Stimulated activated CD4-positive, alpha-beta T cell treated with anti-CD3 and anti-CD28 coated beads, TNF-alpha, amount 100 ng/mL, for 4 hours (primary cell): ENCODE results near the gene ADGRL2.

Source experiments
- DNase-seq, 3 experiments: peaks; one replicate each; pipeline ENCODE4 v3.0.0-alpha.2; 2020; ENCODE audit warnings: low read depth in 3 of 3

ADGRL2 gene

DNA sequence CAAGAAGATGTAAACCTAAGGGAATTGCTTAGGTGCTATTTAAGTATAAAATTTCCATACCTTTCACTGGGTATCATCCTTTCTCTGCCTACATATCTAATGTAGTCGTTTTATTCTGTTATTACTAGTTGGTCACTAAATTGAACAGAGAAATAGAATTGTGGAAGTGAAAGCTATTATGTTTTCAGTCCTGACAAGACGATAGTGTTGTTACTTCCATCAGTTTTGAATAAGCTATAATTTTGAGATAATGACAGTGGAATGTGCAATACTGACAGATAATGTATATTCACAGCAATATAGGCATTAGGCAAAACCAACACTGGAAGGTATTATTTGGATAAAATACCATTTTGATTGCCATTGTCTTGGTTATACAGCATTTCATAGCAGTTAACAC, 181.8 kb downstream of the ADGRL2 start:
- DNase-seq: no peak

DNA sequence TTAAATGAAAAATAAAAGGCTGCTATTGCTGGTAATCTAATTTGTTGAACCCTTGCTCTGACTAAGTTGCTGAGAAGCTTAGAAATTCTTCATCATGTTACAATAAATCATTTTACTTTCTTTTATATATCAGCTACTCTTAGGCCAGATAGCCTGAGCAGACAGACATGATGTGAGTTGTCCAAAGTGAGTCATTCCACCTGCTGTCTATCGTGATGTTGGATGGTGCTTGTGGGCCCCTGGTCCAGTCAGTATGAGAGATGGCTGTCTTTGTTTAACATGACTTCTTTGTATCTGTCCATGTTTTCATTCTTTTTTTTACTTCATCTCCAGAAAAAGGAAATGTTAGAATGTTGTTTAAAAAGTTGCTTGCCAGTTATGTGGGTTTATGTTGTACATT, 188.8 kb downstream of the ADGRL2 start:
- no peak for DNase-seq

DNA sequence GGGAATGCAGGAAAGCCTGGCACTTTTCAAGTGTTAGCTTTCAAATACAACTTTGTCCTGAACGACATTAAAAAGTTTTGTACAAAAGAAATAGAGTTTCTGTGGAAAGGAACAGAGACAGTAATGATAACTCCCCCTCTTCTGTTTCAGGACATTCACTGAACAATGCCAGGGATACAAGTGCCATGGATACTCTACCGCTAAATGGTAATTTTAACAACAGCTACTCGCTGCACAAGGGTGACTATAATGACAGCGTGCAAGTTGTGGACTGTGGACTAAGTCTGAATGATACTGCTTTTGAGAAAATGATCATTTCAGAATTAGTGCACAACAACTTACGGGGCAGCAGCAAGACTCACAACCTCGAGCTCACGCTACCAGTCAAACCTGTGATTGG, 189.5 kb downstream of the ADGRL2 start:
- DNase-seq: no peak

DNA sequence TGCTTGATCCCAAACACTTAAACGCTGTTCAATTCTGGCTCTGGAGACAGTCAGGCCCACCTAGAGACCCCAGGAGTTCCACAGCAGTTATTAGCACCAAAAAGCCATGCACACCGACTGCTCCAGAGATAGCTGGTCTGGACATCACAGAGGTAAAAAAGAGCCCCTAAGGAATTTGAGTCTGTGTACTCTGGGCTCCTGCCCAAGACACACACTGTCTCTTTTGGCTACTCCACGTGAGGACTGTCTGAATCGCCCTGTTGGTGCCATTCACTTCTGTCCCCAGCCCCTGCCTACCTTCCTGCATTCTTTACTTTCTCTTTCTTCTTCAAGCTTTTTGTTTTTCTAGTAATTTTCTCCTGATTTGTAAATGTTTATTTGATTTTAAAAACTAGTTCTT, 197.4 kb downstream of the ADGRL2 start:
- DNase-seq: no peak

DNA sequence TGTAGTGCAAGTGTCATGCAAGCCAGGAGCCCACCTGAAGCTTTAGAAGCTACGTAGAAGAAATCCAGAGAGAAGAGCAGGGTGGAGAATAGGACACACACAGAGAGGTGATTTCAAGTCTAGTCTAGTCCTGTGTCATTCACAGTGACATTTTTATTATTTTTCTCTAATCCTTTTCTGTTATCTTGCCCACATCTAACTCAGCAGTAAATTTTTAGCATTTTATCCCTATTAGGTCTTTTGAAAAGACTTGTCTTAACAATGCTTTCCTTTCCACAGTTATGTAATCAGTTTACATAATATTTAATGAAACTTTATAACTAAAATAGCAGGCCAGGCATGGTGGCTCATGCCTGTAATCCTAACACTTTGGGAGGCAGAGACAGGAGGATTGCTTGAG, 198.6 kb downstream of the ADGRL2 start:
- DNase-seq: no peak

DNA sequence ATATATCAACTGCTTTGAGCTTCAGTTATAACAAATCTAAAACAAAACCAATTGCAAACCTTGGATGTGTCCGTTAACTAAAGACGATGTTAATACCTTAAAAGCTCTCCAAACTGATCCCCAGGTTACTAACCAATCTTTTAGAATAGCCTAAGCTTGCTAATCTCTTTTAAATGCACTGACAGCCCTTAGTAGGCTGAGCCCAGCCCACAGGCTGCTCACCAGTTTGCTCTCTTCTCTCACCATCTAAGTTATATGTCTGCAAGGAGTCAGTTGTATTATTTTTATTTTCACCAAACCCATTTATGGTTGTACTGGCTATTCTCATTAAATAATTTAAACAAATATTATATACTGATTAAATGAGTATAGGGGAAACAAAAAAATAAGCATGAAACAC, 199.5 kb downstream of the ADGRL2 start:
- DNase-seq: no peak

DNA sequence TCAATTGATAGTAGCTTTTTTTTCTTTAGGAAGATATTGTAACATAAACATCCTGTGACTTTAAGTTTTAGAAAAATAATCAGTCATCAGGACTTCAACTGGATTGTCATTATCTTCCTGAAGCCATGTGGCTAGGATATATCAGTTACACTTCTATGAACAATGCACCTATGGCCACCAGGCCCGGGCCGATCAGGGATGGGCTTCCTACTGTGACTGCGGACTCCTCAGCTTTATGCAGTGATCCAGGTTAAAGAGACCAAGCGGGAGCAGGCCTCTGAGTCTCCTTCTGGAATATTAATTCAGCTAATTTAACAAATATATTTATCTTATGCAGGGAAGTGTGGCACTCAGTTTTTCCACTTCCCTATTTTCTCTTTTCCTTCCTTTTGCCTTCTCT, 200.6 kb downstream of the ADGRL2 start:
- DNase-seq: no peak

DNA sequence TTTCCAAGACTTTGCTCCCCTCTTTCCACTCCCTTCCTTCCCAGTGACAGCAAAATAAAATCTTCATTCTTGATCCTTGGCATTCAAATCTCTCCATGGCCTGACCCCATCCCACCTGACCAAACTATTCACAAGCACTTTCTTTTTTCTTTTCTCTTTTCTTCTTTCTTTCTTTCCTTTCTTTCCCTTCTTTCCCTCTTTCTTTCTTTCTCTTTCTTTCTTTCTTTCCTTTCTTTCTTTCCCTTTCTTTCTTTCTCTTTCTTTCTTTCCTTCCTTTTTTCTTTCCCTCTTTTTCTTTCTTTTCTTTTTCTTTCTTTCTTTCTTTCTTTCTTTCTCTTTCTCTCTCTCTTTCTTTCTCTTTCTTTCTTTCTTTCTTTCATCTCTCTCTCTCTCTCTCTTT, 207.1 kb downstream of the ADGRL2 start:
- DNase-seq: no peak

DNA sequence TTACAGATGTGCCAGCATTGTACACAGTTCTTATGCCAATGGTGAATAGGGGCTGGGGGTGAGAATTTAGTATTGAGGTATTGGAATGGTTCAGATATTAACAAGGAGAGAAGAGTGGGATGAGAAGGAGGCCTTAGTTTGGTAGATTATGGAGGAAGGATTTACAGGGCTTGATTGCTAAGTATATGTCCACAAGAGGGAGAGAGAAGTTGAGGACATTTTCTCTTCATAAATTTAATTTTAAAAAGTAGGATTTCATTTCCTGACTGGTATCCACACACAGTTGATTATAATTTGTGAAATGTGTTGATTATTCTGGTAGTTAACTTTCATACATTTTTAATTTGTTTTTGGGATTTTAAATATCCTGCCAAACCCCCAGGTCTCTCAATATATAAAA, 213.0 kb downstream of the ADGRL2 start:
- no peak for DNase-seq

DNA sequence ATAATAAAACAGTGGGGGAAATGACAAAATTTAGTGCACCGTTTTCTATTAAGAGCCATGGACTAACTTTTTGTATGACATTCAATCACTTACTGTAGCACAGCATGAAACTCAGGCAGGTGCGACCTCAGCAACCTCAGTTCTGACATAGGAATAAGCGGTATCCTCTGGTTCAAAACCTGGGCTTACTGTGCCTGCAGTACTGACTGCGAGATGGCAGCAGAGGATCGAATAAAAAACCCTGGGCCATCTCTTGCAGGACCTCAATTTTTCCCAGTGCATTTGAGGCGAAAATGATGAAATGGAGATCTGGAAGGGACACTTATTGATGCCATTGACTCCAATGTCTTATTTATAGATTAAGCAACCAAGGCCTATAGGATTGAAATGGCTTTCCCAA, 214.7 kb downstream of the ADGRL2 start:
- DNase-seq: no peak

DNA sequence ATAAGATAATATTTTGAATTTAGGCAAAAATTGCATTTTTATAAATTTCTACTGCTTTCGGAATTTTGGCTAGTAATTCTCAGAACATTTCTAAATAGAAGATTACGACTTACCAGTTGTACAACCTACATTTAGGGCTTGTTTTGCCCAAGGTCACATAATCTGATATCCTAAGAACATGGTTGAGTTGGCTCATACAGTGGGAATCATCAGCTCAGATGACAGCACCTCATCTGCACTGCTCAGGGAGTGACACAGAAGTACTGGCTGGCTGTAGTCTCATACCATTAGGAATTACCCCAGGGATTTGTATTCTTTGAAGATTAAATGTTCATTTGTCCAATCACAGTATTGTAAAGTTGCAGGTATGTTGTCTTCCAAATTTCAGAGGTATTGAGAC, 217.6 kb downstream of the ADGRL2 start:
- DNase-seq: no peak

DNA sequence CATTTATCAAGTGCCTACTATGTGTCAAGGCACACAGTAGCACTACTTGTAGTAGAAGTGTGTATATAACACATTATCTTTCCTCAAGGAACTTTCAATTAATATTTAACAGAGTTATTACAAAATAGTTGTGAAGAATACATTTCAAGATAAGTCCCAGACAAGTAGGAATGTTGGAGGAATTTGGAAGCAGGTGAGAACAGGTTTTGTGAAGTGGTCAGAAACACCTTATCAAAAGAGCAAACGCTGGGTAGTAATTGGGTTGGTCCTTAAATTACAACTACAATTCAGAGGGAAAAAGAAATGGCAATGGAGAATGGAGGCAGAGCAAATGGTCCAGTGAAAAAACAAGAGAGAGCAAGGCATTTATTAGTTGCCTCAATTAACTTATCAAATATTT, 218.8 kb downstream of the ADGRL2 start:
- DNase-seq: no peak

DNA sequence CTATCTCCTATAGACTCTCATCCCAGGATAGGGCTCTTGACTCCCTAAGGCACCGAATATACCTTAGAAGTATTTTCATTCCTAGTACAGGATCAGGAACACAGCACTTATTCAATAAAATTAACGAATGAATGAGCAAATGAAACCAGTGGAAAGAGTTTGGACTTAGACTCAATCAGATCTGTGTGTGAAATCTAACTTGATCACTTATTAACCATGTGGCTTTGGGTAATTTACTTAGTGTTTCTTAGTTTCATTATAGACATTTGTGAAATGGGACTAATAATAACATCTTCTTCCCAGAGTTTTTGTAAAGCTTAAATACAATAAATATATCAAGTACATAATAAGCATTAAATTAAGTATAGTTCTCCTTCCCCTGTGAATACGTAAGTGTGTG, 230.1 kb downstream of the ADGRL2 start:
- DNase-seq: no peak

DNA sequence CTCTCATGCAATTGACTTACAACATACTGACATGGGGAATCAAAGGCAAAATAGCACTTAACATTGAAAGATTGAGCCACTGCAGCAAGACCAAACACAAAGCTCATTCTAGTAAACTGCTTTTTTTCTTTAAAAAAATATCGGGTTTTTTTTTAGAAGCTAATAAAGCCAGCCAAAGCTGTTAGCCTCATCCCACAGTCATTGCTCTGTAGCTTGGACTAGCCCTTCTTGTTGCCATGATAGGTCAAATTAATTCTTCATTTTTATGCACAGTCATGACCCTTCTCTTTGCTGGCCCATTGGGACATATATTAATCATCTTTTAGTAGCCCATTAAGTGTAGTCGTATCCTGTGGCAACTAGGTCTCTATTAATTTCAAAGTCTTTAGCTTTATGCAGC, 231.3 kb downstream of the ADGRL2 start:
- DNase-seq: no peak

DNA sequence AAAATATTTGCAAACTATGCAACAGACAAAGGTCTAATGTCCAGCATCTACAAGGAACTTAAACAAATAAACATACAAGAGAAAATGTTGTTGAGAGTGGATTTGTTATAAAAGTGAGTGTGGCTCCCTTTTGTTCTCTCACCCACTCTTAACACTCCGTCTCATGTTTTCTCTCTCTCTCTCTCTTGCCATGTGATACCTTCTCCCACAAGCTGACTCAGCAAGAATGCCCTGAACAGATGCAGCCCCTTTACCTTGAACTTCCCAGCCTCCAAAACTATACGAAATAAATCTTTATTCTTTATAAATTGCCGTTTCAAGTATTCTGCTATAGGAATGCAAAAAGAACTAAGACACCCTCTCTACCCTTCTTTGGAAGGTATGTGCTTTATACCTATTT, 234.1 kb downstream of the ADGRL2 start:
- DNase-seq: no peak
